CD4-positive, alpha-beta T cell treated with Interleukin-4 for 1 hour (primary cell): ENCODE measurements around the gene RUSC1.
"Not testable (repeated sequence)": the region's sequence is repeated elsewhere in the genome, so short reads cannot be mapped to it uniquely, and the experiment has no call there.

Source experiments
- DNase-seq, 2 donors: peaks; one replicate each; pipeline ENCODE4 v3.0.0-alpha.2; 2020 to 2022

Gene RUSC1

GRCh38 chr1:155320661-155321617 lies at the start of gene RUSC1:
Gene RUSC1, plus strand, starts transcription at chr1:155320894. Its CDS starts 880 bp downstream, at chr1:155321774.
- DNase-seq = peak; percentile 71 to 76

- no peak for DNase-seq
These were observed 48.0 kb upstream of the RUSC1 start for GRCh38 chr1:155272466-155273342.

- DNase-seq = peak; percentile 93
These were observed 47.1 kb upstream of the RUSC1 start, which contains the start of gene CLK2 for GRCh38 chr1:155273343-155274245. Gene CLK2, minus strand, starts transcription at chr1:155273504. Its CDS starts 2,527 bp downstream, at chr1:155270977.

GRCh38 chr1:155277070-155277901 lies 43.4 kb upstream of the RUSC1 start, which contains the start of gene HCN3:
Gene HCN3, plus strand, starts transcription at chr1:155277463. Its CDS starts 128 bp downstream, at chr1:155277591.
- peak; percentile 94 to 96 for DNase-seq

- DNase-seq = peak; percentile 70 to 81
These were observed 42.6 kb upstream of the RUSC1 start for GRCh38 chr1:155277902-155278688.

- DNase-seq = no peak
These were observed 42.0 kb upstream of the RUSC1 start for GRCh38 chr1:155278689-155279160.

GRCh38 chr1:155279268-155279667 lies 41.4 kb upstream of the RUSC1 start:
- no peak for DNase-seq

- no peak for DNase-seq
These were observed 38.1 kb upstream of the RUSC1 start for GRCh38 chr1:155282488-155283091.

- no peak for DNase-seq
These were observed 36.2 kb upstream of the RUSC1 start for GRCh38 chr1:155284476-155284875.

- no peak for DNase-seq
These were observed 35.6 kb upstream of the RUSC1 start for GRCh38 chr1:155285063-155285462.

GRCh38 chr1:155285631-155286044 lies 35.1 kb upstream of the RUSC1 start:
- no peak for DNase-seq

GRCh38 chr1:155286544-155286943 lies 34.1 kb upstream of the RUSC1 start:
- DNase-seq = no peak

- DNase-seq = no peak
These were observed 32.6 kb upstream of the RUSC1 start for GRCh38 chr1:155287987-155288543.

GRCh38 chr1:155291006-155291405 lies 29.7 kb upstream of the RUSC1 start:
- not testable (repeated sequence) for DNase-seq

- DNase-seq = no peak
These were observed 27.5 kb upstream of the RUSC1 start for GRCh38 chr1:155293086-155293749.

- DNase-seq = no peak
These were observed 26.0 kb upstream of the RUSC1 start for GRCh38 chr1:155294520-155295182.

- no peak for DNase-seq
These were observed 25.3 kb upstream of the RUSC1 start for GRCh38 chr1:155295183-155295941.

GRCh38 chr1:155295942-155296267 lies 24.8 kb upstream of the RUSC1 start:
- DNase-seq = no peak
